GM12874 (cell line): ENCODE results near the gene KCNJ16.

Source experiments
- CTCF ChIP-seq: IDR thresholded peaks from 2 replicates; pipeline ENCODE4 v1.5.1; 2011; ENCODE audit warnings: low read depth, mild to moderate bottlenecking, control low read depth, low read length, moderate library complexity; ENCODE audit not compliant: insufficient read depth

KCNJ16 gene

DNA sequence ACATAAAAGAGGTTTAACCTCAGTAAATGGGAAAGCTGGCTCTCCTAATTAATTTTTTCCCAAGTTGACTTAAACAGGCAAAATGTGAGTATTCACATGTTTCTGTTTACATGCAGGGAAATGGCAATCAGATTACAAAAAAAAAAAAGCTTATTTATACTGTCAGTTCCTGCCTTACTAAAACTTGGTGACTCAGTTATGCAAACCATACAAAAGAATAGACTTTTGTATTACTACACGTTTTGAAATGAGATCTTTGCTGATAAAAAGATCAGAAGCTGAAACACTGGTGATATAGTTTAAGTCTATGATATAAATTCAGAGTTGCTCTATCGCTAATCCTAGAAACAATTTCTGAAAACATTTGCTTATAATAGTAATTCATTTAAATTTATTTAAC, 85.0 kb downstream of the KCNJ16 start:
- TF ChIP-seq CTCF: no peak

GRCh38 chr17:70161519-70161918, 86.5 kb downstream of the KCNJ16 start:
- TF ChIP-seq CTCF: no peak

- no peak for TF ChIP-seq CTCF
Observed at GRCh38 chr17:70165383-70165782, 90.4 kb downstream of the KCNJ16 start.

DNA sequence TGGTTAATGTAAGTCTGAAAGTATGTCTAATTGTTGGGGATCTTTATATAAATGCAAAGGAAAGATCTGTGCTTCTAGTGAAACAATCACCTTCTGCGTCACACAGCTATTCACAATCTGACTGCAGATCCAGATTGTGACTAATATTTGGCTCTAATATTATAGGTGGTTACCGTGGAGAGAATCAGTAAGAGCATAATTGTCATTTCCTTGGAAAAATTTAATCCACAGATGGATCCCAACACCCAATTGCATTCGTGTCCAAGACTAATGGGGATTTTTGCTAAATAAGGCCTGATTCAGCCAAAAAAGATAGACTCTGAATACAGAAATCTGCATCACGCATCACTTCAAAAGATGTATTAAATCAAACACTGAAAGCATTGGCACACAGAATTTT, 91.6 kb downstream of the KCNJ16 start:
- no peak for TF ChIP-seq CTCF

DNA sequence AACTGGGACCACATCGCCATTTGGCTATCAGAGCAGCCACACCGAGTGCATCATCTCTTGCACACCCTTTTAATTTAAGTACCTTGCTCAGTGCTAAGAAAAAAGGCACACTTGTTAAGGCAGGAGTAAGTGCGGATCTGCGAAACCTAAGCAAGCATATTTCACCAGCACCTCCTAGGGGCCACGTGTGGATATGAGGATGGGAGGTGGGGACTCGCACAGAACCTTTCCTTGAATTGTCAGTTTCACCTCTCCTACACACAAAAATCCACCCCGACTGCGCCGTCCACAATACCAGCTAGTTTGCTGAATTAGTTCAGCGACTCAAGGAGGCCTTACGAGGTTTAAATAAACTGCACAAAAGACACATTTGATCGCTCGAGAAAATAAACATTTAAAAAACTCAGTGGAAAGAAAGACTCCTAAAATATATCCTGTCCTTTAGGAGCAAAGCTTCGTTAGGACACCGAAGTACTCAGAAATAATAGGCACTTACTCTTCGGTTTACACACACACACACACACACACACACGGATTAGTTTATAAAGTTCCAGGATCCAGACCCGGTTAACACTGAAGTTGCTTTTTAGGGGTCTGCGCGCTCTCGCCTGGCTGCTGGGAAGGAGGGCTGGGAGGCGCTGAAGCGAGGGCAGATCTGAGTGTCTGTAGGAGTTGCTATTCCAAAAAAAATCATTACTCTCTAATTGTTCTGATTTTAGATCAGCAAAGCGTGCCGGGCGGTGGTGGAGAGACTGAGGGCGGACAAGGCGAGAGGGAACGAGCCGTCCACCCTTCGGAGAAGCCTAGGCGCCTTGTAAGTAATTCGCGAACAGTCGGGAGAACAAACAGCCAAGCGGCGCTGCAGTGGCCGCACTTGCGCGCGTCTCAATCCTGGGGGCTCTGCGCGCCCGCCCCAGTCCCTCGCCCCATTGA, 93.3 kb downstream of the KCNJ16 start:
- peak; percentile 67 for TF ChIP-seq CTCF

DNA sequence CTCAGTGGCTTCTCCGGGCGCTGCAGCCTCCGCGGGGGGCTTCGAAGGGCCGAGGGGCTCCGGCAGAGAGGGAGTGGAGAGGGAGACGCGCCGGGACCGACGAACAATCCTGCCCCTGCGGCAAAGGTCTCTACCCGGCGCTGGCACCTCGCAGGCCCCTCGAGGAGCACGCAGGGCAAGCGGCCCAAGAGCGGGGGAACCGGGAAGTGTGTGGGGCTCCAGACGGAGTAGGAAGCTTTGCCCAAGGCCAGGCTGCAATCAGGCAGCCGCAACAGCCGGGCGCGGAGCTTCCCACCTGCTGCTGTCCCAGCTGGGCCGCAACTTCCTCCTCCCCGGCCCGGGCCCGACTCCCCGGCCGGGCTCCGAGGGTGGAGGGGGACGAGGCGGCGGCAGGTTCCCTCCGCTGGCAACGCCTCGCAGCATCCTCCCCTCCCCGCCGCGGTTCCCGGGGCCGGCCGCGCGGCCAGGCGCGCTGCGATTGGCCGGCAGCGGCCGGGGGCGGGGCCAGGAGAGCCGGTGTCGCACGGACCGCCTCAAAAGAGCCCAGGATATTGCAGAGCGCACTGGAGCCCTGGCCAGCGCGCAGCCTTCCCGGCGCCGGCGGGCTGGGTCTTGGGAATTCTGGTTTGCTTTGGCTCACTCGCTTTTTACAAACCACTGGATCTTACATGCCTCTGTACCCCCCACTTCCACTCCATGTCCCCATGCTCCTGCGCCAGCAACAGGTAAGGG, 94.1 kb downstream of the KCNJ16 start, which contains the start of gene KCNJ2:
KCNJ2 (plus strand) TSS at position 556 of the 732 bp plus-strand sequence. CDS start 5,508 bp downstream, outside the sequence.
- TF ChIP-seq CTCF: no peak
